ENCODE measurements around the gene CABP5. TPM values are rescaled to one million over a fixed set of nuclear protein-coding genes. Genes with fewer than 3 reads are reported as not detected.
"Not testable (repeated sequence)": the region's sequence is repeated elsewhere in the genome, so short reads cannot be mapped to it uniquely, and the experiment has no call there.

The CABP5 gene
- total RNA-seq, 1 donor from 2014 or later = not detected

DNA sequence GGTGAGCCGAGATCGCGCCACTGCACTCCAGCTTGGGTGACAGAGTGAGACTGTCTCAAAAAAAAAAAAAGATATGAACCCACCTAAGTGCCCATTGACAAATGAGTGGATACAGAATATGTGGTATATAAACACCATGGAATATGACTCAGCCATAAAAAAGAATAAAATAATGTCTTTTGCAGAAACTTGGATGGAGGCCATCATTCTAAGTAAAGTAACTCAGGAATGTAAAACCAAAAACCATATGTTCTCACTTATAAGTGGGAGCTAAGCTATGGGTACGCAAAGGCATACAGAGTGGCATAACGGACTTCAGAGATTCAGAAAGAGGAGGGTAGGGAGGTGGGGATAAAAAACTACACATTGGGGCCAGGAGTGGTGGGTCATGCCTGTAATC lies 37.2 kb upstream of the CABP5 start:
- no peak for DNase-seq
- Histone ChIP-seq H3K27me3 (no peaks in the 10 kb centered on the region), H3K9me3 (no peaks in the 10 kb centered on the region), H3K4me3 (no peak overlapping the region), H3K27ac (no peak overlapping the region), H3K4me1 (no peaks in the 10 kb centered on the region), H3K36me3 (no peaks in the 10 kb centered on the region)
- no peak for ATAC-seq
- intact Hi-C loops (cut with DNase I) = no loop called here
- TF ChIP-seq, protein P1, sequence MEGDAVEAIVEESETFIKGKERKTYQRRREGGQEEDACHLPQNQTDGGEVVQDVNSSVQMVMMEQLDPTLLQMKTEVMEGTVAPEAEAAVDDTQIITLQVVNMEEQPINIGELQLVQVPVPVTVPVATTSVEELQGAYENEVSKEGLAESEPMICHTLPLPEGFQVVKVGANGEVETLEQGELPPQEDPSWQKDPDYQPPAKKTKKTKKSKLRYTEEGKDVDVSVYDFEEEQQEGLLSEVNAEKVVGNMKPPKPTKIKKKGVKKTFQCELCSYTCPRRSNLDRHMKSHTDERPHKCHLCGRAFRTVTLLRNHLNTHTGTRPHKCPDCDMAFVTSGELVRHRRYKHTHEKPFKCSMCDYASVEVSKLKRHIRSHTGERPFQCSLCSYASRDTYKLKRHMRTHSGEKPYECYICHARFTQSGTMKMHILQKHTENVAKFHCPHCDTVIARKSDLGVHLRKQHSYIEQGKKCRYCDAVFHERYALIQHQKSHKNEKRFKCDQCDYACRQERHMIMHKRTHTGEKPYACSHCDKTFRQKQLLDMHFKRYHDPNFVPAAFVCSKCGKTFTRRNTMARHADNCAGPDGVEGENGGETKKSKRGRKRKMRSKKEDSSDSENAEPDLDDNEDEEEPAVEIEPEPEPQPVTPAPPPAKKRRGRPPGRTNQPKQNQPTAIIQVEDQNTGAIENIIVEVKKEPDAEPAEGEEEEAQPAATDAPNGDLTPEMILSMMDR (IDR thresholded peaks at IDR 0.05) = no peak

- H3K4me3 ChIP-seq; H3K27me3 ChIP-seq; H3K4me1 ChIP-seq; DNase-seq; ATAC-seq; H3K9me3 ChIP-seq; H3K36me3 ChIP-seq; H3K27ac ChIP-seq; intact Hi-C loops (cut with DNase I): not testable (repeated sequence)
Measured at GRCh38 chr19:48070177-48070769, 26.4 kb upstream of the CABP5 start.

GRCh38 chr19:48069435-48069834 lies 25.6 kb upstream of the CABP5 start:
- H3K4me3 ChIP-seq = no peak overlapping the region

GRCh38 chr19:48064509-48064908 lies 20.6 kb upstream of the CABP5 start:
- Histone ChIP-seq H3K4me3 (no peak overlapping the region), H3K27me3 (no peaks in the 10 kb centered on the region), H3K36me3 (no peaks in the 10 kb centered on the region), H3K9me3 (no peaks in the 10 kb centered on the region), H3K4me1 (no peaks in the 10 kb centered on the region), H3K27ac (no peak overlapping the region)
- ATAC-seq (no peak), DNase-seq (no peak)
- intact Hi-C loops (cut with DNase I) = no loop called here
- TF ChIP-seq, protein P1 (IDR thresholded peaks at IDR 0.05) = no peak

More at GRCh38 chr19:48069435-48069834, 25.6 kb upstream of the CABP5 start:
- Histone ChIP-seq H3K27me3 (no peaks in the 10 kb centered on the region), H3K4me1 (no peaks in the 10 kb centered on the region), H3K9me3 (no peaks in the 10 kb centered on the region), H3K27ac (no peak overlapping the region), H3K36me3 (no peaks in the 10 kb centered on the region)
- TF ChIP-seq, protein P1 (IDR thresholded peaks at IDR 0.05) = no peak
- DNase-seq = no peak
- intact Hi-C loops (cut with DNase I) = no loop called here
- ATAC-seq = no peak

DNA sequence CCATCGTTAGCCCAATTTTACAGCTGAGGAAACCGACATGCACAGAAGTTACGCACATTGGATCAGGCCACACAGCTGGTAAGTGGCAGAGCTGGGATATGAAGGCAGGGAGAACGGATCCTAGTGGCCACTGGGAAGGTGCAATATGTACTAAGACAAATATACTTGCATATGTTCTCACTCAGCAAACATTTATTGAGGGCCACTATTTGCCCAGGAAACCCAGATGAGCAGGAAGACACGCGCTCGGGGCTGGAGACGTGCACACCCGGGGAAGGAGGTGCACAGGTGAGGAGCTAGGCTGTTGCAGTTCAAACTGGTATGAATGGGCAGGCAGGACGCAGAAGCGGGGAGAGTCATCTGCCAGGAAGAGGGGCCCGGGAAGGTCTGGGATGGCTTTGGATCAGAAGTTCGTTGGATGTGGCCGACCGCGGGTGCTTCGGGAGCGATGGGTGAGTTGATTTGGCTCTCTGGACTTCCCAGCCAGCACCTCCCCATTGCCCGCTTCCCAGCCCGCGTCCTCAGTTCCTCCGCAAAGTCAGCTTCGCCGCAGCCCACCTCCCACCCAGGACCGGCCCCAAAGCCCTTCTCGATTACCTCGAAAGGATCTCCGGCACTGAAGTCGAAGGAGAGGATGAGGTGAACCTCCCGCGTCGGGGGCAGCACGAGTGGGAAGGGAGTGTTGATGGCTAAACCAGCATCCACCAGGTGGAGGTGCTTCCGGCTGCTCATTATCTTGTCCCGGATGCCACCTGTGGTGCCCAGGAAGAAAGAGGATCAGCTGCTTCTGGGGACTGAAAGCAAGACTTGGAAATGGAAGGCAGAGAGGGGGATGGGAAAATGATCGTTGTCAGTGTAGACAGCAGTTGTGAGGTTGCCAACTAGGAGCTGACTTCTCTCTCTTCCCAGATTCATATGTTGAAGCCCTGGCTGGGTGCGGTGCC lies 17.8 kb upstream of the CABP5 start:
- Histone ChIP-seq H3K4me3 (no peak overlapping the region), H3K27ac (no peak overlapping the region), H3K27me3 (no peaks in the 10 kb centered on the region), H3K9me3 (no peaks in the 10 kb centered on the region), H3K4me1 (no peaks in the 10 kb centered on the region), H3K36me3 (no peaks in the 10 kb centered on the region)
- DNase-seq (no peak), ATAC-seq (no peak)
- intact Hi-C loops (cut with DNase I) = no loop called here
- TF ChIP-seq, protein P1 (IDR thresholded peaks at IDR 0.05) = no peak

DNA sequence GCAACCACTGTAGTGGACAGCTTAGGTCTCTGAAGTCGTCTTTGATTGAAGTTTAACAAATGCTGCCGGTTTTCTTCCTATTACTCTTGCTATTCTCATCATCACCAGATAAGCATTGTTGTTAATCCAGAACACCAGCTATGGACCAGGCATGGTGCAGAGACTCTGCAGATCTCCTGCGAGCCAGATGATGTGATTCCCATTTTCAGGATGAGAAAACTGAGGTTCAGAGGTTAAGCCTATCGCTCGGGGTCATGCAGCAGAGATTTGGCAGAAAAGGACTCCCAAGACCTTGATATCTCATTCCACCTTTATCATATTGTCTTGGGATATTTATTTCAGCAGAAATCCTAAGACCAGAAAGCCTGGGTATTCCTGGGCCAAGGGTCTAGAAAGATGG lies 16.5 kb upstream of the CABP5 start:
- intact Hi-C loops (cut with DNase I) = no loop called here
- no peaks in the 10 kb centered on the region for H3K9me3 ChIP-seq
- H3K4me1 ChIP-seq = no peaks in the 10 kb centered on the region
- H3K27me3 ChIP-seq = no peaks in the 10 kb centered on the region
- H3K4me3 ChIP-seq = no peak overlapping the region
- TF ChIP-seq, protein P1 (IDR thresholded peaks at IDR 0.05) = no peak
- no peak for DNase-seq
- no peak for ATAC-seq
- no peaks in the 10 kb centered on the region for H3K36me3 ChIP-seq
- no peak overlapping the region for H3K27ac ChIP-seq

Measured in upper lobe of right lung (tissue), 1 donor.